ENCODE data around the gene KDM3B. TPM values are rescaled to one million over a fixed set of nuclear protein-coding genes. Genes with fewer than 3 reads are reported as not detected.
A peak's percentile ranks its signal among the peaks of the same experiment; 100 is the strongest.

KDM3B gene
- total and polyA plus RNA-seq, 9 of the 15 experiments (the other 6 are each of a cell fraction or from before 2014, with no cell fraction given) = 13.8 to 62.8 (median 41.9) TPM

DNA sequence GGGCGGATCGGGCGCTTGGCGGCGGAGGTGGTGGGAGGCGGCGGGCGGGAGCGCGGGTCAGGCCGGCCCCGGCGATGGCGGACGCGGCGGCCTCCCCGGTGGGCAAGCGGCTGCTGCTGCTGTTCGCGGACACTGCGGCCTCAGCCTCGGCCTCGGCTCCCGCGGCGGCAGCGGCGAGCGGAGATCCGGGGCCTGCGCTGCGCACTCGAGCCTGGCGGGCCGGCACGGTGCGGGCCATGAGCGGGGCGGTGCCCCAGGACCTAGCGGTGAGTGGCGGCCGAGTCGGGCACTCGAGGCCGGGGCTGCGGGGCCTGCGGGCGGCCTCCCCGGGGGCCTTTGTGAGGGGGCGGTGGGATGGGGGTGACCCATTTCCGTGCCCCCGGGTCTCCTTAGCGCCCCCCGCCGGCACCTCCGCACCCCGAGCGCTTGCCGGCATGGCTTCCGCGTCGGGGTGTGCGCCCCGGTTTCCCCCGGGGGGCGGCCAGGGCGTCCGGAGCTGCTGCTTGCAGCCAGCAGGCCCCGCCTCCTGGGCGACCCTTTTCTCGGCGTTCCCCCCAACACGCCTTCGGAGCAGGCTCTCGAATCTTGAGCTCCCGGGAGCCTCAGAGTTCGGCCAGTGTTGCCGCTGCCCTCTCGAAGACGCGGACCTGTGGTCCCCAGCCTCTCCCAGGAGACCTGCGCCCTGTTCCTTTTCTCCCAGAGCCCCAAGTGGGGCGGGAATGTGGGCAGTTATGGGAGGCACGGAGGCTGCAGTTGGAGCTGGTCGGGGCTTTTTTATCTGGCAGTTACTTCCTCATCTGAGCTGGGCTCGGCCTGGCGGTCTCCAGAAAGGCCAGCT is 456 bp downstream of the KDM3B start (continued):
- TF ChIP-seq, protein P1, sequence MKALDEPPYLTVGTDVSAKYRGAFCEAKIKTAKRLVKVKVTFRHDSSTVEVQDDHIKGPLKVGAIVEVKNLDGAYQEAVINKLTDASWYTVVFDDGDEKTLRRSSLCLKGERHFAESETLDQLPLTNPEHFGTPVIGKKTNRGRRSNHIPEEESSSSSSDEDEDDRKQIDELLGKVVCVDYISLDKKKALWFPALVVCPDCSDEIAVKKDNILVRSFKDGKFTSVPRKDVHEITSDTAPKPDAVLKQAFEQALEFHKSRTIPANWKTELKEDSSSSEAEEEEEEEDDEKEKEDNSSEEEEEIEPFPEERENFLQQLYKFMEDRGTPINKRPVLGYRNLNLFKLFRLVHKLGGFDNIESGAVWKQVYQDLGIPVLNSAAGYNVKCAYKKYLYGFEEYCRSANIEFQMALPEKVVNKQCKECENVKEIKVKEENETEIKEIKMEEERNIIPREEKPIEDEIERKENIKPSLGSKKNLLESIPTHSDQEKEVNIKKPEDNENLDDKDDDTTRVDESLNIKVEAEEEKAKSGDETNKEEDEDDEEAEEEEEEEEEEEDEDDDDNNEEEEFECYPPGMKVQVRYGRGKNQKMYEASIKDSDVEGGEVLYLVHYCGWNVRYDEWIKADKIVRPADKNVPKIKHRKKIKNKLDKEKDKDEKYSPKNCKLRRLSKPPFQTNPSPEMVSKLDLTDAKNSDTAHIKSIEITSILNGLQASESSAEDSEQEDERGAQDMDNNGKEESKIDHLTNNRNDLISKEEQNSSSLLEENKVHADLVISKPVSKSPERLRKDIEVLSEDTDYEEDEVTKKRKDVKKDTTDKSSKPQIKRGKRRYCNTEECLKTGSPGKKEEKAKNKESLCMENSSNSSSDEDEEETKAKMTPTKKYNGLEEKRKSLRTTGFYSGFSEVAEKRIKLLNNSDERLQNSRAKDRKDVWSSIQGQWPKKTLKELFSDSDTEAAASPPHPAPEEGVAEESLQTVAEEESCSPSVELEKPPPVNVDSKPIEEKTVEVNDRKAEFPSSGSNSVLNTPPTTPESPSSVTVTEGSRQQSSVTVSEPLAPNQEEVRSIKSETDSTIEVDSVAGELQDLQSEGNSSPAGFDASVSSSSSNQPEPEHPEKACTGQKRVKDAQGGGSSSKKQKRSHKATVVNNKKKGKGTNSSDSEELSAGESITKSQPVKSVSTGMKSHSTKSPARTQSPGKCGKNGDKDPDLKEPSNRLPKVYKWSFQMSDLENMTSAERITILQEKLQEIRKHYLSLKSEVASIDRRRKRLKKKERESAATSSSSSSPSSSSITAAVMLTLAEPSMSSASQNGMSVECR (CRISPR knock-in tag; IDR thresholded peaks at IDR 0.05) = 0 out of 2 replicates have a peak, but pooled peaks have one; percentile 63
- TF ChIP-seq ARNT (IDR thresholded peaks at IDR 0.05) (no peak), ZBTB1 (CRISPR knock-in tag; IDR thresholded peaks at IDR 0.05; ENCODE audit: borderline replicate concordance, low read depth) (peak; percentile 95), MTA3 (IDR thresholded peaks at IDR 0.05; ENCODE audit: borderline replicate concordance) (0 out of 2 replicates have a peak, but pooled peaks have one; percentile 5), ETV1 (tag; conservative IDR thresholded peaks at IDR 0.05; ENCODE audit: low read depth) (peak; percentile 29; the same call in 1 of the 2 replicates), BMI1 (IDR thresholded peaks at IDR 0.05; ENCODE audit: low read length) (no peak), NR3C1 (CRISPR knock-in tag; IDR thresholded peaks at IDR 0.05) (peak; percentile 87; the same call in 1 of the 2 replicates), RB1 (IDR thresholded peaks at IDR 0.05; ENCODE audit: low read depth) (0 out of 2 replicates have a peak, but pooled peaks have one; percentile 36), POLR2G (IDR thresholded peaks at IDR 0.05; ENCODE audit: low read depth, low read length) (peak; percentile 76), FOXO4 (CRISPR knock-in tag; IDR thresholded peaks at IDR 0.05) (no peak), NR1H2 (CRISPR knock-in tag; IDR thresholded peaks at IDR 0.05) (0 out of 2 replicates have a peak, but pooled peaks have one; percentile 16), ELF1 (tag; IDR thresholded peaks at IDR 0.05) (peak; percentile 76)
- TF ChIP-seq, protein P2, sequence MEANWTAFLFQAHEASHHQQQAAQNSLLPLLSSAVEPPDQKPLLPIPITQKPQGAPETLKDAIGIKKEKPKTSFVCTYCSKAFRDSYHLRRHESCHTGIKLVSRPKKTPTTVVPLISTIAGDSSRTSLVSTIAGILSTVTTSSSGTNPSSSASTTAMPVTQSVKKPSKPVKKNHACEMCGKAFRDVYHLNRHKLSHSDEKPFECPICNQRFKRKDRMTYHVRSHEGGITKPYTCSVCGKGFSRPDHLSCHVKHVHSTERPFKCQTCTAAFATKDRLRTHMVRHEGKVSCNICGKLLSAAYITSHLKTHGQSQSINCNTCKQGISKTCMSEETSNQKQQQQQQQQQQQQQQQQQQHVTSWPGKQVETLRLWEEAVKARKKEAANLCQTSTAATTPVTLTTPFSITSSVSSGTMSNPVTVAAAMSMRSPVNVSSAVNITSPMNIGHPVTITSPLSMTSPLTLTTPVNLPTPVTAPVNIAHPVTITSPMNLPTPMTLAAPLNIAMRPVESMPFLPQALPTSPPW (CRISPR knock-in tag; IDR thresholded peaks at IDR 0.05) = peak; percentile 92
- TF ChIP-seq, protein P3, sequence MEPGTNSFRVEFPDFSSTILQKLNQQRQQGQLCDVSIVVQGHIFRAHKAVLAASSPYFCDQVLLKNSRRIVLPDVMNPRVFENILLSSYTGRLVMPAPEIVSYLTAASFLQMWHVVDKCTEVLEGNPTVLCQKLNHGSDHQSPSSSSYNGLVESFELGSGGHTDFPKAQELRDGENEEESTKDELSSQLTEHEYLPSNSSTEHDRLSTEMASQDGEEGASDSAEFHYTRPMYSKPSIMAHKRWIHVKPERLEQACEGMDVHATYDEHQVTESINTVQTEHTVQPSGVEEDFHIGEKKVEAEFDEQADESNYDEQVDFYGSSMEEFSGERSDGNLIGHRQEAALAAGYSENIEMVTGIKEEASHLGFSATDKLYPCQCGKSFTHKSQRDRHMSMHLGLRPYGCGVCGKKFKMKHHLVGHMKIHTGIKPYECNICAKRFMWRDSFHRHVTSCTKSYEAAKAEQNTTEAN (CRISPR knock-in tag; IDR thresholded peaks at IDR 0.05) = 0 out of 2 replicates have a peak, but pooled peaks have one; percentile 10
- TF ChIP-seq, protein P4, sequence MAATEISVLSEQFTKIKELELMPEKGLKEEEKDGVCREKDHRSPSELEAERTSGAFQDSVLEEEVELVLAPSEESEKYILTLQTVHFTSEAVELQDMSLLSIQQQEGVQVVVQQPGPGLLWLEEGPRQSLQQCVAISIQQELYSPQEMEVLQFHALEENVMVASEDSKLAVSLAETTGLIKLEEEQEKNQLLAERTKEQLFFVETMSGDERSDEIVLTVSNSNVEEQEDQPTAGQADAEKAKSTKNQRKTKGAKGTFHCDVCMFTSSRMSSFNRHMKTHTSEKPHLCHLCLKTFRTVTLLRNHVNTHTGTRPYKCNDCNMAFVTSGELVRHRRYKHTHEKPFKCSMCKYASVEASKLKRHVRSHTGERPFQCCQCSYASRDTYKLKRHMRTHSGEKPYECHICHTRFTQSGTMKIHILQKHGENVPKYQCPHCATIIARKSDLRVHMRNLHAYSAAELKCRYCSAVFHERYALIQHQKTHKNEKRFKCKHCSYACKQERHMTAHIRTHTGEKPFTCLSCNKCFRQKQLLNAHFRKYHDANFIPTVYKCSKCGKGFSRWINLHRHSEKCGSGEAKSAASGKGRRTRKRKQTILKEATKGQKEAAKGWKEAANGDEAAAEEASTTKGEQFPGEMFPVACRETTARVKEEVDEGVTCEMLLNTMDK (IDR thresholded peaks at IDR 0.05; ENCODE audit: borderline replicate concordance, insufficient read depth, low read depth, low read length, poor library complexity, severe bottlenecking) = peak; percentile 47
